Activated CD8-positive, alpha-beta memory T cell treated with anti-CD3 and anti-CD28 coated beads, Interleukin-2, amount 50 U/mL, for 24 hours (primary cell): ENCODE measurements around the gene PPP6R2.

Source experiments
- DNase-seq: peaks from one replicate; pipeline ENCODE4 v3.0.0-alpha.2; 2020; ENCODE audit errors: extremely low read depth

Gene PPP6R2

GRCh38 chr22:50445071-50445879 is 102.1 kb downstream of the PPP6R2 start:
- no peak for DNase-seq

GRCh38 chr22:50445880-50446707 is 103.0 kb downstream of the PPP6R2 start:
- DNase-seq = no peak

- no peak for DNase-seq
Observed at GRCh38 chr22:50446708-50447575, 103.8 kb downstream of the PPP6R2 start.

- no peak for DNase-seq
Observed at GRCh38 chr22:50447576-50448551, 104.7 kb downstream of the PPP6R2 start.

DNA sequence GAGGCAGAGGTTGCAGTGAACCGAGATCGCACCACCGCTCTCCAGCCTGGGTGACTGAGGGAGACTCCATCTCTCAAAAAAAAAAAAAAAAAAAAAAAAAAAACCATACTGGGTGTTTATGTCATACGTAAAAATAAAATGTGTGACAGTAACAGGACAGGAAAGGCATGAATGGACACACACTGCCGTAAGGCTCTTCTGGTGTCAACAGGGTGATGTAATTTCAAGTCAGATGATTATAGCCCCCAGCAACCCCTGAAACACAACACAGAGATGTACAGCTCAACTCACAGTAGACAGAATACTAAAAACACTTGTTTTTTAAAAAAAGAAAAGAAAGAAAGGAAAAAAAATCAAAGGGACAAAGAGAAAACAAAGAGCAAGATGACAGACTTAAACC is 109.5 kb downstream of the PPP6R2 start:
- DNase-seq = no peak

DNA sequence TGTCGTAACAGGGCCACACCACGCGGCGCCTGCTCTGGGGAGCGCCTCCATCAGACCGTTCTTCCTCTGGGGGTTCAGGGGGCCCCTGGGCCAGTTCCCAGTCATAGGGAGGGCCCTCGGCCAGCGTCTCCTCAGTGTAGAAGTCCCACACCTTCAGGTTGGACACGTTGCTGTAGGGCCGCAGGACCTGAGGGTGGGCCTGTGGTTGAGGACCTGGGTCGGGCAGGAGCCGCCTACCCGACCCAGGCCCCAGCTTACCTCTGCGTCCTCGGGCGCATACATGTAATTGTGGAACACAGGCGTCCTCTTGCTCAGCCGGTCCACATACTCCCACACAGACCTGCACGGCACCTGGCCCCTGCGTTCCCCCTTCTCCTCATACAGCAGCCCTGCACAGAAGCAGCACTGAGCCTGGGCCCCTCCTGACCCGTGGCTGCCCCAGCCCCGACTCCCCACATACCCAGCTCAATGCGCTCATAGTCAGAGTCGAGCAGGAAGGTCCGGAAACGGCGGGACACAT is 111.5 kb downstream of the PPP6R2 start:
- DNase-seq = no peak

DNA sequence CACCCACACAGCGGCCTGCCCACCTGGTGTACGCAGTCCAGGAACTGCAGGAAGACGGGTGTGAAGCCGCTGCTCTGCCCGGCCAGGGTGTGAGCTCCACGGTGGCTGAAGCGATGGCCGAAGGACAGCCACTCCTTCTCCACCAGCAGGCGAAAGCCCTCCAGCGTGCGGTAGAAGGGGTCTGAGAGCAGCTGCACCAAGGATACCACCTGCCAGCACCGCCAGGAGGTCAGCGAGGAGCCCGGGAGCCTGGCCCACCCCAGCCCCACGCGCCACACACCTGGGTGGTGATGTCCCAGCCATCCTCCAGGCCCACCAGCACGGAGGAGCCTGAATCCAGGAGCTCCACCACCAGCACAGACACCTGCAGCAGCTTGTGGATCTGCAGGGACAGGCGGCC is 112.1 kb downstream of the PPP6R2 start:
- no peak for DNase-seq

DNA sequence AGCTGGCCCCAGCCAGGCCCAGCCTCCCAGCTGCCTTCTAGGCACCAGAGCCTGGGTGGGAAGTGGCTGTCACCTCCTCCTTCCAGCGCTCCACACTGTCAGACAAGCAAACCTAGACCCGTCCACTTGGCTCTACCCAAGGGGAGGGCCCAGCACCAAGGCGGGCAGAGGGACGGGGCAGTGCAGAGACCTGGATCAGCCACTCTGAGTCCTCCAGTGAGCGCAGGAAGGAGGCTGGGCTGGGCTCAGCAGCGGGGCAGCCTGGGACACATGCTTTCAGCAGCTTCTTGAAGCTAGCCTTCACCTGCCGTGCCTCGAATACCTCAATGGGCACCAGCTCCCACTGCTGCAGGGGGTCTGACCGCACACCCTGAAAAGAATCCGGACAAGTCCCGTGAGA is 112.9 kb downstream of the PPP6R2 start:
- no peak for DNase-seq

DNA sequence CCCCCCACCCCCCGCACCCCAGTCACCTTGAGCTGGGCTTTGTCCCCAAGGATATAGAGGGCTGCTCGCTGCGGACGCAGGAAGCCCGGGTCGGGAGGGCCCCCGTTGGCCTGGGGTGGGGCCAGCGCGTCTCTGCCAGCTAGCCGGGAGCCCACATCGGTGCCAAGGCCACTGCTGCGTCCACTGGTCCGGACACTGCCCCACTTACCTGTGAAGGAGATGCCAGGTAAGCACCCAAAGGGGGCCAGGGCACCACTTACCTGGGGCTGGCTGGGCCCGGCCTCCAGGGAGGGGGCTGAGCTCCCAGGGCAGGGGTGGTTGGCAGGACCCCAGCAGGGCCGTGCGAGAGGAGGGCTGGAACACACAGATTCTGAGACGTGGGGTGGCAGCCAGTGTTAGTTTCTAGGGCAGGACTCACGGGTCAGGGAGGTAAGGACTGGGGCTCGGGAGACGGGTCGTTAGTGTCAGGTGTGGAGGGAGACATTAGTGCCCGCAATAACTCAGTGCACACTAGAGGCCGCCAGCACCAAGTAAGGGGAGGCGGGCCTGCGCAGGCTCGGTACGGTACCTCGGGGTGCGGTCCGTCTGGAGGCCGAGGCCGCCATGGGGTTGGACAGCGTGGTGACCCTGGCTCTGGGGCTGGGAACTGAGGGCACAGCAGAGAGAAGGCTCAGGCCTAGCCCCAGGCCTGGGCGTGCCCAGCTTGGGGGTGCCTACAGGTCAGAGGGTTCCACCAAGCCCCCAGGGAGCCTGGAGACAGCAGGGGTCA is 113.5 kb downstream of the PPP6R2 start:
- DNase-seq = no peak

DNA sequence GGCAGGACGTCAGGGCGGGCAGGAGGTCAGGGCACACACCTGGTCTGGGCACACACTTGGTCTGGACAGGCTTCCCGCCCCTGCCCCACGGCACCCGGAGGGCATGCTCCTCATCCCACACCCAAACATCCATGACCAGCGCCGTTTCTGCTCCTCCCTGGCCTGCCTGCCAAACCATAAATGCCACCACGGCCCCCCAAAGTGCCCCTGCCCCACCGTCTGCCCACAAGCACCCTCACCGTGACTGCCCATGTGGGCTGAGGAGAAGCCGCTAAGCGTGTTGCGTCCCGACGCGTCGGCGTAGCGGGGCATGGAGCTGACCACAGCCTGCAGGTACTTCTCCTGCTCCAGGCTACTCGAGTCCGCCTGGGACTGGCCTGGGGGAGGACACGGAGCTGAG is 115.9 kb downstream of the PPP6R2 start:
- no peak for DNase-seq

GRCh38 chr22:50459496-50460140 is 116.5 kb downstream of the PPP6R2 start:
- no peak for DNase-seq

GRCh38 chr22:50460938-50461337 is 117.8 kb downstream of the PPP6R2 start:
- no peak for DNase-seq

DNA sequence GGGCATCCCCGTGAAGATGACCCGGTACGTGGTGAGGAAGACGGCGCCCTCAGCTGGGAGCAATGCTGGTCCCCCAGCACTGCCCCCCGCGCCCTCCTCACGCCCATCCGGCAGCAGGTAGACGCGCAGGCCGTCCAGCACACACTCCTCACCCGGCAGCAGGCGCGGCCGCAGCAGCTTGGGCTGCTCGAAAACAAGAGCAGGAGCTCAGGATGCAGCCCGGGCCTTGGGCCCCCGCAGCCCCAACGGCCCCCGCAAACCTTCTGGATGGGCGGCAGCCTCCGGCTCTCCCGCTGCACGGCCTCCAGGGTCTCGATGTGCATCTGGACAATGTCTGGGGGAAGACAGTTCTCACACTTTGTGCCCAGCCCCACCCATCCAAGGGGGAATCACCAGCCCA is 118.4 kb downstream of the PPP6R2 start:
- no peak for DNase-seq

DNA sequence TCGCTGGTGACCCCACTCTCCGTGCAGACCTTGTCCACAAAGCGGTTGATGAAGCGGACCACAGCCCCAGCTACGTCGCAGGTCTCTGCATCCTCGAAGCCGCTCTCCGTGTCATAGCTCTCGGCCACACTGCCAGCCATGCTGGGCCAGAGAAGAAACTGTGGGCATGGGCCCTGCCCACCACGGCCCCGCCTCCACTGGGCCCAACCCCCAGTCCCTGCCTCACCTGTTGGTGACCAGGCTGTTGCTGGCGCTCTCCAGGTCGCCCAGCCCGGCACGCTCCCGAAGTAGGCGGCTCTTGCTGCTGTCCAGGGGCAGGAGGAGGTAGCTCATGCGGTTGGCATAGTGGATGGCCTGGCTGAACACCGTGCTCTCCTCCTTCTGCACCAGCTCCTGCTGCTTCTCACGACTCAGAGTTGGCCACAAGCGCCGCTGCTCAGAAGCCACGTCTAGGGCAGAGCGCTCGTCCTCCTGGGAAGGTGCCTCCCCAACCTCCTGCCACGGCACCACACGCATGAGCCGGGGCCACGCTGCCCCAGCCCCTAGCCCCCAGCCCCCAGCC is 118.9 kb downstream of the PPP6R2 start:
- DNase-seq = no peak

- no peak for DNase-seq
Observed at GRCh38 chr22:50463188-50463900, 120.2 kb downstream of the PPP6R2 start.

GRCh38 chr22:50464451-50464850 is 121.3 kb downstream of the PPP6R2 start:
- no peak for DNase-seq

DNA sequence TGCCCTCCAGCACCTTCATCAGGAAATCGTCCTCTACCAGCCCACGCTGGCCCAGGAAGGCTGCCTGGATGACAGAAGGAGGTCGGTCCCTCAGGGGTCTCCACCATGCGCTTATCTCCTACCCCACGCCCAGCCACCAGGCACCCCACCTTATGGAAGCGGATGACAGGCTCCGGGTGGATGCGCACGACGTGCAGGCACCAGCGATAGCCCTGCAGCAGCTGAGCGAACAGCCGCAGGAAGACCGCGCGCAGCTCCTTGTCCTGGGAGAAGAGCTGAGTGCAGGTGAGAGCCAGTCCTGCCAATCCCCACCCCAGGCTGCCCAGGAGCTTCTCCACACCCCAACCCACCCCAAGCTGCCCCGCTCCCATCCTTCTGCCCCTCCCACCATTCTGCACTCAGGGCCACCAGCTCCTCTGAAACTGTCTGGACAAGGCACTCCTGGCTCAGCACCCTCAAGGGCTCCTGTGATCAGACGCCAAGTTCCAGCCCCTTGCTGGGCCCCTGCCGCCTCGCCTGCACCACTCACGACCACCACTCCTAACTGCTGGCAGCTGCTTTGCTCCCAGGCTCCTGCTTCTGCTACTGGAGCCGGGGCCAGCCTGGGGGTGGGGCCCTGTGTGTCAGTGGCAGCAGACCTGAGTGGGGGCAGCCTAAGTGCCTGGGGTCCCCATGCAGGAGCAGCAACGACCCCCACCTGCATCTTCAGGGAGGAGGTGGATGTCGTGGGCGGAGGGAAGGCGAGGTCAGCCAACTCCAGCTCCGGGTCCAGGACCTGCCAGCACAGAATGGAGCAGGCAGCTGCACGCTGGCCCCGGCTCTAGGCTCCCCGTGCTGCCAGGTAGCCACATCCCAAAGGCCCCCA is 122.2 kb downstream of the PPP6R2 start:
- no peak for DNase-seq
